Pancreas (tissue), 10 donors: ENCODE results near the gene ITGA8. TPM values are rescaled to one million over a fixed set of nuclear protein-coding genes. Genes with fewer than 3 reads are reported as not detected.

ENCODE experiments used
- ATAC-seq, 4 donors: fragments of 200-7000 bp; cut with Tn5 transposase; one replicate each; pipeline versions ENCODE4 v1.8.0 to v1.9.1; 2020; ENCODE audit warnings: mild to moderate bottlenecking in 4 of 4, moderate library complexity in 4 of 4
- DNase-seq, 6 donors: peaks; one replicate each; pipeline ENCODE4 v3.0.0-alpha.2; 2020
- FAIRE-seq: peaks from 2 replicates; lab custom pipeline; 2012; peaks lifted over from hg19 to GRCh38; lab: Jason Lieb, UNC
- H3K27ac ChIP-seq, 4 donors: fragments of 200-600 bp; sonication (generic); 1 replicate in 3 of 4; 2 replicates in 1 of 4; pipeline versions ENCODE4 v1.5.0 to v1.8.0; 2020
- H3K27me3 ChIP-seq, 4 donors: fragments of 200-600 bp; one replicate each; pipeline ENCODE4 v1.8.0; 2021
- H3K36me3 ChIP-seq, 3 donors: fragments of 200-600 bp; sonication (generic) in 1 of 3; one replicate each; pipeline versions ENCODE4 v1.5.0 to v1.8.0; 2020 to 2021
- H3K4me1 ChIP-seq, 3 donors: fragments of 200-600 bp; one replicate each; pipeline ENCODE4 v1.8.0; 2021
- H3K4me3 ChIP-seq, 4 donors: fragments of 200-600 bp; sonication (generic) in 2 of 4; one replicate each; pipeline versions ENCODE4 v1.5.0 to v1.8.0; 2020 to 2021
- H3K9me3 ChIP-seq, 4 donors: fragments of 200-600 bp; one replicate each; pipeline ENCODE4 v1.8.0; 2021
- CTCF ChIP-seq, 4 donors: fragments of 200-600 bp; sonication (generic) in 3 of 4; IDR thresholded peaks; one replicate each; pipeline versions ENCODE4 v1.5.0 to v1.8.0; 2021; ENCODE audit warnings: antibody characterized with exemption in 4 of 4
- WGBS, 2 donors: extraction: QIAGEN DNeasy Blood & Tissue Kit; methylation state at CpG; one replicate each; pipeline ENCODE4 v1.1.7; 2013; 5-methylcytosine and 5-hydroxymethylcytosine counted together
- intact Hi-C, 3 donors: fragments of 100-400 bp; cut with DNase I; formaldehyde crosslinking; loops; one replicate each; pipeline versions ENCODE4 v1.11.1 to v1.14.2; 2022
- polyA plus RNA-seq, 2 donors: library from polyadenylated mRNA; stranded (reverse); fragments of 200-250 nt; gene quantifications; one replicate each; pipeline ENCODE4 v1.2.3, GENCODE V29; 2013
- total RNA-seq, 6 donors: library from RNA; stranded (reverse); fragmentation: NEBNext Ultra II Directional in 4 of 6; extraction: Animal tissue kit (Norgen Biotek cat#: 25700) in 4 of 6; gene quantifications; one replicate each; pipeline versions ENCODE4 v1.2.1 to v1.2.4, GENCODE V29; 2021 to 2023
- donor health status: healthy with polysubstance abuse.
- donor health status: DM: no; HTN: no; CAD: no; lungs with moderate emphysema.
- donor health status: DM: no; HTN: no; CAD: no.
- donor health status: control.
- donor health status: control.
- donor health status: Bipolar disorder and iron deficiency.
- donor health status: DM: yes; HTN: yes; CAD: no.
- donor health status: DM: no; HTN: no; CAD: no.
- donor health status: DM: no; HTN: no; CAD: no.
- donor health status: DM: yes; HTN: yes; CAD: no.

Gene ITGA8
- total and polyA plus RNA-seq, 8 donors: 0.12 to 1.1 (median 0.52) TPM

- WGBS, 2 donors: 64 to 76% methylated on average over 10 of the region's 10 CpGs
- ATAC-seq (peak in 1 of 4 donors; percentile 25), FAIRE-seq (no peak), DNase-seq (no peak)
- H3K9me3 ChIP-seq: no peaks in the 10 kb centered on the region
- H3K27me3 ChIP-seq: no peaks in the 10 kb centered on the region
- no peaks in the 10 kb centered on the region for H3K4me1 ChIP-seq
- H3K27ac ChIP-seq: no peak overlapping the region
- intact Hi-C loops: no loop called here
- H3K4me3 ChIP-seq: no peak overlapping the region
- no peaks in the 10 kb centered on the region for H3K36me3 ChIP-seq
- TF ChIP-seq CTCF (IDR thresholded peaks at IDR 0.05): no peak
Measured at GRCh38 chr10:15738270-15738925, 18.7 kb upstream of the ITGA8 start.

- WGBS, 2 donors: 84 to 89% methylated on average over 5 of the region's 5 CpGs
- Histone ChIP-seq H3K4me3 (no peak overlapping the region), H3K4me1 (no peaks in the 10 kb centered on the region), H3K9me3 (no peaks in the 10 kb centered on the region), H3K27me3 (no peaks in the 10 kb centered on the region), H3K27ac (no peak overlapping the region), H3K36me3 (no peaks in the 10 kb centered on the region)
- no peak for DNase-seq
- no peak for ATAC-seq
- intact Hi-C loops: no loop called here
- TF ChIP-seq CTCF (IDR thresholded peaks at IDR 0.05): no peak
- FAIRE-seq: no peak
Measured at GRCh38 chr10:15737656-15738055, 17.9 kb upstream of the ITGA8 start.

- Histone ChIP-seq H3K9me3 (no peaks in the 10 kb centered on the region), H3K36me3 (no peaks in the 10 kb centered on the region), H3K4me1 (no peaks in the 10 kb centered on the region), H3K27me3 (no peaks in the 10 kb centered on the region), H3K27ac (no peak overlapping the region), H3K4me3 (no peak overlapping the region)
- no peak for TF ChIP-seq CTCF (IDR thresholded peaks at IDR 0.05)
- FAIRE-seq (no peak), ATAC-seq (no peak), DNase-seq (no peak)
- 24 to 30% methylated on average over 4 of the region's 4 CpGs for WGBS, 2 donors
- intact Hi-C loops: no loop called here
Measured at GRCh38 chr10:15735763-15736162, 16.0 kb upstream of the ITGA8 start.

DNA sequence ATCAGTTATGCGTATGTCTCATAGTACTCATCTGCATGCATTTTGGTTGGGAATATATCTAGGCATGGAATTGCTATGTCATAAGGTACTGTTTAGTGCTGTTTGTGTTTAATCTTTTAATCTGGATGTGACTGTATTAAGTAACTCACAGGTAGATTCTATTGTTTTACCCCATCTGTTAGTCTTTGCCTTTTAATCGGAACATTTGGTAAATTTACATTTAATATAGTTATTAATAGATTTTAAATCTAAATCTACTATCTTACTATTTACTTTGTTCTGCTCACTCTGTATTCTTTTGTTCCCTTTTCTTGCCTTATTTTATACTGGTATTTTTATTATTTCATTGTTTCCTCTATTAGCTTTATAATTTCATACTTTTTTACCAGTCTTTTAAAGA lies 10.6 kb upstream of the ITGA8 start:
- 94 to 98% methylated on average over 2 of the region's 2 CpGs for WGBS, 2 donors
- Histone ChIP-seq H3K4me1 (no peaks in the 10 kb centered on the region), H3K27me3 (no peaks in the 10 kb centered on the region), H3K36me3 (no peaks in the 10 kb centered on the region), H3K9me3 (no peaks in the 10 kb centered on the region), H3K27ac (no peak overlapping the region), H3K4me3 (no peak overlapping the region)
- FAIRE-seq (no peak), DNase-seq (no peak), ATAC-seq (no peak)
- no peak for TF ChIP-seq CTCF (IDR thresholded peaks at IDR 0.05)
- intact Hi-C loops: no loop called here

DNA sequence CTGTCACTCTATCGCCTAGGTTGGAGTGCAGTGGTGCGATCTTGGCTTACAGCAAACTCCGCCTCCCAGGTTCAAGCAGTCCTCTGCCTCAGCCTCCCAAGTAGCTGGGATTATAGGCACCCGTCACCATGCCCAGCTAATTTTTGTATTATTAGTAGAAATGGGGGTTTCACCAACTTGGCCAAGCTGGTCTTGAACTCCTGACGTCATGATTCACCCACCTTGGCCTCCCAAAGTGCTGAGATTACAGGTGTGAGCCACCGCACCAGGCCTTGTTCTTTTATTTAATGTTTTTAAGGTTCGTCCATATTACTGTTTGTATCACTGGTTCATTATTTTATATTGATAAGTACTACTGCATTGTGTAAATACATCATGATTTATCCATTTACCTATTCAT lies 10.2 kb upstream of the ITGA8 start:
- Histone ChIP-seq H3K9me3 (no peaks in the 10 kb centered on the region), H3K4me1 (no peaks in the 10 kb centered on the region), H3K27ac (no peak overlapping the region), H3K4me3 (no peak overlapping the region), H3K36me3 (no peaks in the 10 kb centered on the region), H3K27me3 (no peaks in the 10 kb centered on the region)
- ATAC-seq (no peak), DNase-seq (no peak), FAIRE-seq (no peak)
- intact Hi-C loops: loop anchor here in 1 of 3 donors (10.0 kb wide), 1 partner anchor 295 kb away; no protein-coding TSS in a partner anchor
- TF ChIP-seq CTCF (IDR thresholded peaks at IDR 0.05): no peak
- WGBS, 2 donors: 70 to 79% methylated on average over 7 of the region's 7 CpGs
